OCI-LY3 (cell line): Measurements from ENCODE around the gene NHS.

Experiments
- H2AFZ ChIP-seq: fragments of 200-600, 300-600 bp; shearing (Covaris generic); 2 replicates; pipeline ENCODE4 v1.6.0; 2014; ENCODE audit warnings: antibody characterized with exemption, low read depth, low read length
- H3K27ac ChIP-seq: fragments of 200-600, 300-600 bp; sonication (generic); 2 replicates; pipeline ENCODE4 v1.5.1; 2014; ENCODE audit warnings: mild to moderate bottlenecking, low read length, moderate library complexity, mixed read lengths
- H3K27me3 ChIP-seq: fragments of 200-600, 300-600 bp; sonication (generic); 2 replicates; pipeline ENCODE4 v1.6.1; 2014; ENCODE audit warnings: low read depth, low read length, mixed read lengths
- H3K36me3 ChIP-seq: fragments of 200-600, 300-600 bp; sonication (generic); replicated peaks from 2 replicates; pipeline ENCODE3; 2014; ENCODE audit warnings: low read depth, low read length, mixed read lengths
- H3K4me1 ChIP-seq: fragments of 300-600, 200-600 bp; sonication (generic); 2 replicates; pipeline ENCODE4 v1.6.1; 2014; ENCODE audit warnings: low read length, mixed read lengths
- H3K4me2 ChIP-seq: fragments of 200-600, 300-600 bp; sonication (generic); 2 replicates; pipeline ENCODE4 v1.6.1; 2014; ENCODE audit warnings: low read length, mixed read lengths
- H3K4me3 ChIP-seq: fragments of 300-600, 200-600 bp; sonication (generic); 2 replicates; pipeline ENCODE4 v1.5.1; 2014; ENCODE audit warnings: antibody characterized with exemption, mild to moderate bottlenecking, low read length, moderate library complexity
- H3K79me2 ChIP-seq: fragments of 300-600, 200-600 bp; shearing (Covaris generic); 2 replicates; pipeline ENCODE4 v1.6.1; 2014; ENCODE audit warnings: mild to moderate bottlenecking, low read length, mixed read lengths
- H3K9ac ChIP-seq: fragments of 300-600, 200-600 bp; shearing (Covaris generic); 2 replicates; pipeline ENCODE4 v1.6.0; 2014; ENCODE audit warnings: mild to moderate bottlenecking, low read length, moderate library complexity
- H3K9me3 ChIP-seq: fragments of 200-600, 300-600 bp; shearing (Covaris generic); 2 replicates; pipeline ENCODE4 v1.6.1; 2014; ENCODE audit warnings: low read length, mixed read lengths; ENCODE audit not compliant: insufficient read depth
- H4K20me1 ChIP-seq: fragments of 200-600, 300-600 bp; sonication (generic); 2 replicates; pipeline ENCODE4 v1.6.1; 2016; ENCODE audit warnings: low read length, mixed read lengths; ENCODE audit not compliant: insufficient read depth
- EZH2phosphoT487 ChIP-seq: fragments of 200-600 bp; shearing (Covaris generic); IDR thresholded peaks from 2 replicates; pipeline ENCODE4 v1.6.1; 2018; ENCODE audit warnings: antibody characterized with exemption, mixed run types, low read depth
- TF ChIP-seq, protein P1 (sequence below): fragments of 200-600, 300-600 bp; sonication (generic); IDR thresholded peaks from 2 replicates; pipeline ENCODE4 v1.5.1; 2014; ENCODE audit warnings: antibody characterized with exemption, low read length, low read depth

The NHS gene

DNA sequence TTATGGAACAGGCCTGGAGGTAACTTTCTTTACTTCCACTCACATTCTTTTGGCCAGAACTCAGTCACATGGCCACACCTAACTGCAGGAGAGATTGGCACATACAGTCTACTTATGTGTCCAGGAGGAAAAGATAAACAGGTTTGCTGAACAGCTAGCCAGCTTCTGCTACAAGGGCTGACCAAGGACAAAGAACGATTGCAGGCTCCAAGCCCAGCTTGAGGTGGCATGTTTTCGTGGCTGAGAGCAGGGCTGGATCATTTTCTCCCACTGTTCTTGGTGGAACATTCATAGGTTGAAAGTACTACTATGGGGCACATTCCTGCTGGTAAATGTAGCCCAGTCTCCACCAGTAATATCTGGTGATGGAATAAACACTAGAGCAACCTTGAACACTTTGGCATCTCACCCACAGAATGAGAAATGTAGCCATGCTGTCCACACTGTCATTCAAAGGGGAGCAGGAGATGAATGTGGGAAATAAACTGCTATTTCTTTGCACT is 28.2 kb downstream of the NHS start:
- Histone ChIP-seq H2AFZ (no peak overlapping the region), H3K79me2 (no peaks in the 10 kb centered on the region), H3K4me2 (no peak overlapping the region), H3K27me3 (no peaks in the 10 kb centered on the region), H3K9me3 (no peaks in the 10 kb centered on the region), H3K4me1 (no peaks in the 10 kb centered on the region), H3K27ac (no peak overlapping the region), H3K36me3 (no peaks in the 10 kb centered on the region), H3K4me3 (no peak overlapping the region), H3K9ac (no peak overlapping the region), H4K20me1 (no peaks in the 10 kb centered on the region)
- TF ChIP-seq EZH2phosphoT487, result no peak
- TF ChIP-seq, protein P1, sequence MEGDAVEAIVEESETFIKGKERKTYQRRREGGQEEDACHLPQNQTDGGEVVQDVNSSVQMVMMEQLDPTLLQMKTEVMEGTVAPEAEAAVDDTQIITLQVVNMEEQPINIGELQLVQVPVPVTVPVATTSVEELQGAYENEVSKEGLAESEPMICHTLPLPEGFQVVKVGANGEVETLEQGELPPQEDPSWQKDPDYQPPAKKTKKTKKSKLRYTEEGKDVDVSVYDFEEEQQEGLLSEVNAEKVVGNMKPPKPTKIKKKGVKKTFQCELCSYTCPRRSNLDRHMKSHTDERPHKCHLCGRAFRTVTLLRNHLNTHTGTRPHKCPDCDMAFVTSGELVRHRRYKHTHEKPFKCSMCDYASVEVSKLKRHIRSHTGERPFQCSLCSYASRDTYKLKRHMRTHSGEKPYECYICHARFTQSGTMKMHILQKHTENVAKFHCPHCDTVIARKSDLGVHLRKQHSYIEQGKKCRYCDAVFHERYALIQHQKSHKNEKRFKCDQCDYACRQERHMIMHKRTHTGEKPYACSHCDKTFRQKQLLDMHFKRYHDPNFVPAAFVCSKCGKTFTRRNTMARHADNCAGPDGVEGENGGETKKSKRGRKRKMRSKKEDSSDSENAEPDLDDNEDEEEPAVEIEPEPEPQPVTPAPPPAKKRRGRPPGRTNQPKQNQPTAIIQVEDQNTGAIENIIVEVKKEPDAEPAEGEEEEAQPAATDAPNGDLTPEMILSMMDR, result no peak

DNA sequence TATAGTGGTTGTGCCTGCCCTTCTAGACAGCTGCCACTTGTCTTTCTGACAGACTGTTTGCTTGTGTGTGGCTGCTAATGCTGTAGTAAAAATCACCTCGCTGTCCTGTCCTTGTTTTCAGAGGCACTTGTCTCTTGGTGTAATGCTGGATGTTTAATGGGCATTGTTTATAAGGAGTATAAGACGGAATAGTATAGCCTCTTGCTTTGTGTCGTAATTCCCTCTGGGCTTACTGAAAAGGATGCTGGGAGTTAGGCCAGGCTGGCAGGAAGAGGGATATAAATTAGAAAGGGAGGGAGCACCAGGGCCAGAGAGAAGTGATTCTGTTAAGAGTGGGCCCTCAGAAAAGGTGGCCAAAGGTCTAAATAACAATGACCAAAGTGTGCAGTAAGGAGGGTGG is 29.0 kb downstream of the NHS start:
- no peak overlapping the region for H3K4me2 ChIP-seq
- no peak overlapping the region for H3K4me3 ChIP-seq
- H2AFZ ChIP-seq, result no peak overlapping the region
- TF ChIP-seq, protein P1, result no peak
- TF ChIP-seq EZH2phosphoT487, result no peak
- H3K4me1 ChIP-seq, result no peaks in the 10 kb centered on the region
- no peaks in the 10 kb centered on the region for H3K27me3 ChIP-seq
- no peaks in the 10 kb centered on the region for H3K9me3 ChIP-seq
- H3K9ac ChIP-seq, result no peak overlapping the region
- H4K20me1 ChIP-seq, result no peaks in the 10 kb centered on the region
- H3K27ac ChIP-seq, result no peak overlapping the region
- no peaks in the 10 kb centered on the region for H3K79me2 ChIP-seq
- H3K36me3 ChIP-seq, result no peaks in the 10 kb centered on the region

DNA sequence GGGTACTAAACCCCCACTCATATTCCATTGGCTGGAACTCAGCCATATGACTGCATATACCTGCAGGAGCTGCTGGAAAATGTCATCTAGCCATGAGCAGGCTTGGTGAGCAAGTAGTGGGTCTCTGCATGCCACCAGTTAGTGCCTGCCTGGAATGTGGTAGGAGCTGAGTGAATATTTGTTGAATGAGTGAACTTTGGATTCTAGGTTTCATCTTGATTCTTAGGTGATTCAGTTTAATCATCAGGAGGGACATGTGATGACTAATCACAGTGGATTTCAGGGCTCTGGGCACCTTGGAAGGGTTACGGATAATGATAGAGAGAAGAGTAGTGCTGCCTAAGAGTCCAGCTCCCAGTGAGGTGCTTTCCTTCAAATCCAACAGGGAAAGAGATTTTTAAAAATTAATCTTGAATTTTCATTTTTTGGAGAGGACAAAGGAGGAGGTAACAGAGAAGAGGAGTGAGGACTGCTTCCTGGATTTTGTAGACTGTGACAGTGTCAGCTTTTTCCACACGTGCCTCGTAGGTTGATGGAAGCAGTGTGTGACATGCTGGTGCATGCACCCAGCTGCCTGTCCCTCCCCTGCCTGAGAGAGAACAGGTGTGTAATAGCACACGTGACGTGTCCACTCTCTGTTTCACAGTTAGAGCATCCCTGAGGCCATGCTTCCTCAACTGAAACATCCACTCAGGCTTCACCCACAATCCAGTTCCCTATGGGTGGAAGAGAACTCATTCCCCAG is 30.4 kb downstream of the NHS start:
- TF ChIP-seq EZH2phosphoT487, result no peak
- TF ChIP-seq, protein P1, result no peak

DNA sequence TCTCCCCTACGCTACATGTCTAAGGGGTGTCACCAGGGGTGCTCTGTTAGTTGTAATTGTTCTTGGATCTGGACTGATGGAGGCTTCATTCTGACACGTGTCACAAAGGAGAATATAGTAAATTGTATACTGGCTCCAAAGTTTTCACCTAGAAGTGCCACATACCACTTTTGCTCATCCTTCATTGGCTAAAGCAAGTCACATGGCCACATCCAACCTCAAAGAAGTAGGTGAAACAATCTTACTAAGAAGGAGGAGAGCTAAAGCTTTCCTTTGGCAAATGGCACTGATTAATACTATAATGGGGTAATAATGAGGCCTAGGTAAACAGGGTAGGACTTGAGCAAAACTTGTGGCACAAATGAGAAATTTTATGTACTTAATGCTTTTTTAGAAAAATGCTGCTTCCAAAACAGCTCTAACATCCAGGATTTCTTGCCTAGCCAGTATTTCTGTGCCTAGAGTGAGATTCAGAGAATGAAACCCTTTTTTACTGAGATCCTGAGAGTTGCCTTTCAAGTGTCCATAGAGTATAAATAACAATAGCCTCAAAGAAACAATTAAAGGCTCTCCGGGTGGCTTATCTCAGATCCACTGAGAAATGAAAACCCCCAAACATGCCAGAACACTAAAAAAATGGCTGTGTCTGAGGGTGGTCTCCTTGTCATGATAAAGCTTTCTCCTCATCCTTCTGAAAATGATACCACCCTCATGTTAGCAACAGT is 34.7 kb downstream of the NHS start:
- H4K20me1 ChIP-seq, result no peaks in the 10 kb centered on the region
- no peaks in the 10 kb centered on the region for H3K36me3 ChIP-seq
- no peak overlapping the region for H3K4me3 ChIP-seq
- H2AFZ ChIP-seq, result no peak overlapping the region
- no peaks in the 10 kb centered on the region for H3K79me2 ChIP-seq
- no peaks in the 10 kb centered on the region for H3K4me1 ChIP-seq
- H3K9me3 ChIP-seq, result no peaks in the 10 kb centered on the region
- no peak overlapping the region for H3K27ac ChIP-seq
- TF ChIP-seq, protein P1, result no peak
- no peak for TF ChIP-seq EZH2phosphoT487
- H3K27me3 ChIP-seq, result no peaks in the 10 kb centered on the region
- H3K4me2 ChIP-seq, result no peak overlapping the region
- H3K9ac ChIP-seq, result no peak overlapping the region

More for the DNA sequence above, 30.4 kb downstream of the NHS start:
- Histone ChIP-seq H3K9ac (no peak overlapping the region), H2AFZ (no peak overlapping the region), H3K79me2 (no peaks in the 10 kb centered on the region), H3K9me3 (no peaks in the 10 kb centered on the region), H3K4me1 (no peaks in the 10 kb centered on the region), H3K36me3 (no peaks in the 10 kb centered on the region), H3K4me2 (no peak overlapping the region), H3K27ac (no peak overlapping the region), H3K4me3 (no peak overlapping the region), H3K27me3 (no peaks in the 10 kb centered on the region), H4K20me1 (no peaks in the 10 kb centered on the region)
